ENCODE measurements around the gene LRRIQ3.

LRRIQ3 gene

DNA sequence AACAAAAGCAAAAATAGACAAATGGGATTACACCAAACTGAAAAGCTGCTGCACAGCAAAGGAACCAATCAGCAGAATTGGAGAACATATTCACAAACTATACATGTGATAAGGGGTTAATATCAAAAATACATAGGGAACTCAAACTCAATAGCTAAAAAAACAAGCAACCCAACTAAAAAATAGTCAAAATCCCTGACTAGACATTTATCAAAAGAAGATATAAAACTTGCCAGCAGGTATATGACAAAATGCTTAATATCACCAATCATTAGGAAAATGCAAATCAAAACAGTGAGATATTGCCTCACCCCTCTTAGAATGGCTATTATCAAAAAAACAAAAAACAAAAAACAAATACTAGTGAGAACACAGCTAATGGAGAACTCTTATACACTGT is 140.3 kb downstream of the LRRIQ3 start (continued):
- TF ChIP-seq, protein P1, sequence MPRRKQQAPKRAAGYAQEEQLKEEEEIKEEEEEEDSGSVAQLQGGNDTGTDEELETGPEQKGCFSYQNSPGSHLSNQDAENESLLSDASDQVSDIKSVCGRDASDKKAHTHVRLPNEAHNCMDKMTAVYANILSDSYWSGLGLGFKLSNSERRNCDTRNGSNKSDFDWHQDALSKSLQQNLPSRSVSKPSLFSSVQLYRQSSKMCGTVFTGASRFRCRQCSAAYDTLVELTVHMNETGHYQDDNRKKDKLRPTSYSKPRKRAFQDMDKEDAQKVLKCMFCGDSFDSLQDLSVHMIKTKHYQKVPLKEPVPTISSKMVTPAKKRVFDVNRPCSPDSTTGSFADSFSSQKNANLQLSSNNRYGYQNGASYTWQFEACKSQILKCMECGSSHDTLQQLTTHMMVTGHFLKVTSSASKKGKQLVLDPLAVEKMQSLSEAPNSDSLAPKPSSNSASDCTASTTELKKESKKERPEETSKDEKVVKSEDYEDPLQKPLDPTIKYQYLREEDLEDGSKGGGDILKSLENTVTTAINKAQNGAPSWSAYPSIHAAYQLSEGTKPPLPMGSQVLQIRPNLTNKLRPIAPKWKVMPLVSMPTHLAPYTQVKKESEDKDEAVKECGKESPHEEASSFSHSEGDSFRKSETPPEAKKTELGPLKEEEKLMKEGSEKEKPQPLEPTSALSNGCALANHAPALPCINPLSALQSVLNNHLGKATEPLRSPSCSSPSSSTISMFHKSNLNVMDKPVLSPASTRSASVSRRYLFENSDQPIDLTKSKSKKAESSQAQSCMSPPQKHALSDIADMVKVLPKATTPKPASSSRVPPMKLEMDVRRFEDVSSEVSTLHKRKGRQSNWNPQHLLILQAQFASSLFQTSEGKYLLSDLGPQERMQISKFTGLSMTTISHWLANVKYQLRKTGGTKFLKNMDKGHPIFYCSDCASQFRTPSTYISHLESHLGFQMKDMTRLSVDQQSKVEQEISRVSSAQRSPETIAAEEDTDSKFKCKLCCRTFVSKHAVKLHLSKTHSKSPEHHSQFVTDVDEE (CRISPR knock-in tag; IDR thresholded peaks at IDR 0.05): no peak
- TF ChIP-seq TCF4 (CRISPR knock-in tag; IDR thresholded peaks at IDR 0.05; ENCODE audit: borderline replicate concordance): no peak
- no peak for TF ChIP-seq ZNF8 (CRISPR knock-in tag; IDR thresholded peaks at IDR 0.05)
- TF ChIP-seq, protein P2, sequence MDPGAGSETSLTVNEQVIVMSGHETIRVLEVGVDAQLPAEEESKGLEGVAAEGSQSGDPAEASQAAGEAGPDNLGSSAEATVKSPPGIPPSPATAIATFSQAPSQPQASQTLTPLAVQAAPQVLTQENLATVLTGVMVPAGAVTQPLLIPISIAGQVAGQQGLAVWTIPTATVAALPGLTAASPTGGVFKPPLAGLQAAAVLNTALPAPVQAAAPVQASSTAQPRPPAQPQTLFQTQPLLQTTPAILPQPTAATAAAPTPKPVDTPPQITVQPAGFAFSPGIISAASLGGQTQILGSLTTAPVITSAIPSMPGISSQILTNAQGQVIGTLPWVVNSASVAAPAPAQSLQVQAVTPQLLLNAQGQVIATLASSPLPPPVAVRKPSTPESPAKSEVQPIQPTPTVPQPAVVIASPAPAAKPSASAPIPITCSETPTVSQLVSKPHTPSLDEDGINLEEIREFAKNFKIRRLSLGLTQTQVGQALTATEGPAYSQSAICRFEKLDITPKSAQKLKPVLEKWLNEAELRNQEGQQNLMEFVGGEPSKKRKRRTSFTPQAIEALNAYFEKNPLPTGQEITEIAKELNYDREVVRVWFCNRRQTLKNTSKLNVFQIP (CRISPR knock-in tag; IDR thresholded peaks at IDR 0.05; ENCODE audit: borderline replicate concordance, low read depth): no peak
- no peak for TF ChIP-seq ZNF565 (CRISPR knock-in tag; conservative IDR thresholded peaks at IDR 0.05; ENCODE audit: low read depth)
- TF ChIP-seq CSDC2 (CRISPR knock-in tag; IDR thresholded peaks at IDR 0.05): no peak

DNA sequence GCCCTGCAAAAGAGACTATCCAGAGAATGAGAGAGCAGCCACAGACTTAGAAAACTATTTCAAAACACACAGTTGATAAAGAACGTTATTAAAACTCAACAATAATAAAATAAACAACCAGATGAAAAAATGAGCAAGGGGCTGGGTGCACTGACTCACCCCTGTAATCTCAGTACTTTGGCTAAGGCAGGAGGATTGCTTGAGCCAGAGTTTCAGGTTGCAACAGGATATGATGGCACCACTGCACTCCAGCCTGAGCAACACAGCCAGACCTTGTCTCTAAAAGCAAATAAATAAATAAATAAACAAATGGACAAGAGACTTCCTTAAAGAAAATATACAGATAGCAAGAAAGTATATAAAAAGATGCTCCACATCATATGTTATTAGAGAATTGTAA is 144.6 kb downstream of the LRRIQ3 start:
- TF ChIP-seq PATZ1 (CRISPR knock-in tag; IDR thresholded peaks at IDR 0.05; ENCODE audit: borderline replicate concordance) (no peak), SNAI2 (CRISPR knock-in tag; IDR thresholded peaks at IDR 0.05) (no peak), BACH2 (CRISPR knock-in tag; IDR thresholded peaks at IDR 0.05; ENCODE audit: borderline replicate concordance) (no peak), ZNF565 (CRISPR knock-in tag; conservative IDR thresholded peaks at IDR 0.05; ENCODE audit: low read depth) (no peak), ZNF70 (CRISPR knock-in tag; IDR thresholded peaks at IDR 0.05) (no peak), CSDC2 (CRISPR knock-in tag; IDR thresholded peaks at IDR 0.05) (no peak), TOX (CRISPR knock-in tag; IDR thresholded peaks at IDR 0.05; ENCODE audit: borderline replicate concordance) (no peak), PPARA (CRISPR knock-in tag; IDR thresholded peaks at IDR 0.05; ENCODE audit: borderline replicate concordance) (no peak), RARB (CRISPR knock-in tag; IDR thresholded peaks at IDR 0.05) (no peak), ZNF8 (CRISPR knock-in tag; IDR thresholded peaks at IDR 0.05) (no peak), CSRNP3 (CRISPR knock-in tag; IDR thresholded peaks at IDR 0.05) (no peak), CREB5 (CRISPR knock-in tag; IDR thresholded peaks at IDR 0.05; ENCODE audit: low read depth) (no peak), ARNTL (CRISPR knock-in tag; IDR thresholded peaks at IDR 0.05; ENCODE audit: borderline replicate concordance, low read depth) (no peak), ZFP3 (CRISPR knock-in tag; IDR thresholded peaks at IDR 0.05) (no peak), ESRRG (CRISPR knock-in tag; IDR thresholded peaks at IDR 0.05) (no peak), OSR1 (CRISPR knock-in tag; IDR thresholded peaks at IDR 0.05) (no peak)
- TF ChIP-seq, protein P1 (CRISPR knock-in tag; IDR thresholded peaks at IDR 0.05): no peak
- no peak for ATAC-seq

Measured in SK-N-SH treated with all-trans-retinoic acid at 6 μM for 48 hours (cell line).